ENCODE measurements around the gene CARD11. TPM values are rescaled to one million over a fixed set of nuclear protein-coding genes. Genes with fewer than 3 reads are reported as not detected.

Gene CARD11
- total RNA-seq, result 10 to 100 TPM; 71.5 to 87.6 (median 87.5) TPM

DNA sequence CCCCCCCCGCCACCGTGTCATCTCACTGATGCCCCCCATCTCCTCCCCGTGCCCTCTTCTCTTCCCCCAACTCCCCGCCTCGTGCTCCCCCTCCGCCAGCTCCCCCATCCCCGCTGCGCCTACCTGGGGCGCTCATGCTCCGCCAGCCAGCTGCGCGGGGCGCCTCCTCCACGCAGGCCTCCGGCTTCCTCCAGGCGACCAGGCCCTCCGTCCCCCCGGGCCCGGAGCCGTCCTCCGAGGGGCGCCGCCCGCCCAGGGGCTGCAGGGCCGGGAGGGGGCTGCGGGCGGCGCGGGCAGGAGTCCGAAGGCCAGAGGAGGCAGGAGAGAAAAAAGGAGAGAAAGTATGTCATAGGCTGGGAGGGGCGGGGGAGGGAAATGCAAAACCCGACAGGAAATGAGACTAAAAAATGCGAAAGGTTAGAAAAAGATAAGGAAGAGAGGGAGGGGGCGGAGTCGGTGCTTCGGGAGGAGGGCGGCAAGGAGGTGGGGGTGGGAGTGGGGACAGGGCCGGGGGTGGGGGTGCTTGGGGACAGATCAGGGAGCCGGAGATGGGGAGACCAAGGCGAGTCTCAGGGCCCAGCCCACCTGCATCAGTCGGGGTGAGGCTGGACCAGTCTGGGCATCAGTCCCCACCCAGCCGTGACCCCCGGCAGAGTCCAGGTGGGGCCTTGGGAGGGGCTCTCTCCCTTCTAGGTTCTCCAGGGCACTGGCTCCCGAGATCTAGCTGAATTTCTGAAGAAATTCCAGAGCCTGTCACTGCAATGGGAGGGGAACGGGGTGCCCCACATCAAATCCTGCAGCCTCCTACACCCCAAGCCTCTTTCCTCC is at the start of gene CARD11:
Gene CARD11 (minus strand): TSS at position 324 of the 828 bp plus-strand sequence. CDS start 85,361 bp downstream, outside the sequence.
- ATAC-seq (peak; percentile 57 to 62), DNase-seq (peak; percentile 48)
- Mint-ChIP-seq H3K4me3 (peak within 1 kb of the TSS; percentile 92), H3K9me3 (no peaks in the 10 kb centered on the region), H3K27me3 (ENCODE audit: low read depth) (no peaks in the 10 kb centered on the region), H3K36me3 (ENCODE audit: insufficient read depth) (peaks cover 20% of the 10 kb centered on the region), H3K4me1 (ENCODE audit: low read depth) (peaks cover 45% of the 10 kb centered on the region)

DNA sequence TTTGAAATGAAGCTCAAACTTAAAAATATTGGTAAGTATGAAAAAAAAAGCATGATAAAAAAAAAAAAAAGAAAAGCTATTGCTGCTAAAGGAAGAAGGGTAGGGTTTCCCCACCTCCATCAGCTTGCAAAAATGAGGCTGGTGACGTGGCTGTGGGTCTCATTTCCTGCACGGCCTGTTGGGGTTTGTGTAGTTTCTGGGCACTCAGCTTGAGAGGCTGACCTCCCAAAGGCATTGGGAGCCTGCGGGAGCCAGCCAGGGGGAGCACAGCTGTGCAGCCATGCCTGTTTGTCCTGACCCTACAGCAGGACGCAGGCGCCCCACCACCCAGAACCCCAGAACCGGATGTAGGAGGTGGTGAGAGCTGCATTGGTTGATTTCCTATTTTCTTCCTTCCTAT is 48.8 kb upstream of the CARD11 start:
- Mint-ChIP-seq H3K36me3 (ENCODE audit: insufficient read depth) (no peaks in the 10 kb centered on the region), H3K27me3 (ENCODE audit: low read depth) (no peaks in the 10 kb centered on the region), H3K4me1 (ENCODE audit: low read depth) (peaks cover 73% of the 10 kb centered on the region), H3K9me3 (no peaks in the 10 kb centered on the region), H3K4me3 (peak overlapping the region; percentile 24)
- peak; percentile 81 to 87 for ATAC-seq
- peak; percentile 57 for DNase-seq

DNA sequence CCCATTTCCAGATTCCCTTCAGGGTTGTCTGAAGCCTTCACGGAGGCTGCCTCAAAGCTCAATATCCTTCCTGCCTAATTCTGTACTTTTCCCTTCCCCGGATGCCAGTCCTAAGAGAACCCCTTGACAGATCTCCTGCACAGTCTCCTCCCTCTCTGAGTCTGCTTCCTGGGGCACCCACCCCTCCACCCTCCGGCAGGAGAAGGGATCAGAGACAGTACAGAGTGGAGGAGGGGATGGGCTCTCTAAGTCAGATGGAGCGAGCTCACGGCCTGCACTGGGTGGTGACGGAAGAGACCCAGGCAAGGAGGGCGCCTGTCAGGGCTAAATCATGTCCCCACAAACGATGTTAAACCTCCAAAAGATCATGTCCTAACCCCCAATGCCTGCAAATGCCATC is 48.0 kb upstream of the CARD11 start:
- Mint-ChIP-seq H3K9me3 (no peaks in the 10 kb centered on the region), H3K36me3 (ENCODE audit: insufficient read depth) (no peaks in the 10 kb centered on the region), H3K4me1 (ENCODE audit: low read depth) (peaks cover 67% of the 10 kb centered on the region), H3K27me3 (ENCODE audit: low read depth) (no peaks in the 10 kb centered on the region), H3K4me3 (no peak overlapping the region)
- ATAC-seq (no peak), DNase-seq (no peak)

DNA sequence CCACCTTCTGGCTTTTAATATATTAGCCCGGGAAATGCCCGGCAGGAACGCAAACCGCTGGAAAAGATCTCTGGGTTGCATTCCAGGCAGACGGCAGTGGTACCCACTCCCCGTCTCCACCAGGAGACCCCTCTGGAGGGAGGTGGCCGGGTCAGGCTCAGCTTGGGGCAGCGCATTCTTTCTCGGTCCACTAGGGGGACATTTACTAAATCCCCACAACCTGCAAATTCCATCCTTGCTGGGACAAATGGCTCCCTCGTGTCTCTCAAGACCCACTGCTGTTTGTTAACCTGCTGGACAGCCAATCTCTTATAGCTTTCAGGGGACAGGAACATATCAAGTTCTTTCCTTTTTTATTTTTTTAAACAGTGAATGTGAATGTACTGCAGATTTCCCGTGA is 45.8 kb upstream of the CARD11 start:
- Mint-ChIP-seq H3K4me1 (ENCODE audit: low read depth) (peaks cover 48% of the 10 kb centered on the region), H3K4me3 (no peak overlapping the region), H3K27me3 (ENCODE audit: low read depth) (no peaks in the 10 kb centered on the region), H3K9me3 (no peaks in the 10 kb centered on the region), H3K36me3 (ENCODE audit: insufficient read depth) (no peaks in the 10 kb centered on the region)
- DNase-seq (no peak), ATAC-seq (no peak)

DNA sequence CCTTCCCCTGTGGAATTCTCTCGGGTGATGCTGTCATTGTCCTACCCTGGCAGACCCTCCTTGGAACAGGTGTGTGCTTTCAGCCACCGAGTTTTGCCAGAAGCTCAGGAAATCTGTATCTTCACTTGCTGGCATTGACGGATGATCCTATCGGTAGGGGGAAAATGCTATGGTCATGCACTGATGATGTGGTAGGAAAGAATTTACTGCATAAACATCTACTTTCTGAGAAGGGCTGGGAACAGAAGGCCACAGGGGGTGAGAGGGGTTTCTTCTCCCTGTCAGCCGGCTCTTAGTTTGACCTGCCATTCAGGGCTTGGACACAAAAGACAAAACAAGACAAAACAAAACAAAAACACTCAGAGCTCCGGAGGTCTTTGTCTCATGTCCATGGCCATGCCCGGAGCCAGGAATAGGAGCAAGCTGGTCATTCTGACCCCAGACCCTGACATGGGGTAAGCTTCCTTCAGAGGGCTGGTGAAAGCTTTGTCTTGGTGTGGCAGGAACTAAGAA is 43.6 kb upstream of the CARD11 start:
- no peak for ATAC-seq
- no peak for DNase-seq
- Mint-ChIP-seq H3K27me3 (ENCODE audit: low read depth) (no peaks in the 10 kb centered on the region), H3K4me1 (ENCODE audit: low read depth) (peaks cover 28% of the 10 kb centered on the region), H3K36me3 (ENCODE audit: insufficient read depth) (no peaks in the 10 kb centered on the region), H3K9me3 (no peaks in the 10 kb centered on the region), H3K4me3 (no peak overlapping the region)

DNA sequence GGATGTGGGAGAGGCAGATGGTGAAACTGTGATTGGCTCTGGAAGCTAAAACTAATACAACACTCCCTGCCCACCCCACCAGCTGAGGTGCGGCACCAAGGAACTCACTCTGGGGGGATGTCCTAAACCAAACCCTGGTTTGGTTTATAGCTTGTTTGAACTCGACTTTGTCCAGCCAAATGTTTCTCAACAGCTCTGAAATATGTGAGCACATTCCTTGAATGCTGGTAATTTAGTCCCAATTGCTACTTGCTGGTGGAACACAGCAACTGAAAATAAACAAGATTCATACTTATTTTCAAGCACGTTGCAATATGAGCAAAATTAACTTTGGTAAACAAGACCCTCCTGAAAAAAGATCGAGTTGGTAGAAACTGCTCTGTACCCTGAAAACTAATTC is 39.7 kb upstream of the CARD11 start:
- Mint-ChIP-seq H3K4me1 (ENCODE audit: low read depth) (no peaks in the 10 kb centered on the region), H3K4me3 (no peak overlapping the region), H3K9me3 (no peaks in the 10 kb centered on the region), H3K36me3 (ENCODE audit: insufficient read depth) (no peaks in the 10 kb centered on the region), H3K27me3 (ENCODE audit: low read depth) (no peaks in the 10 kb centered on the region)
- ATAC-seq, result no peak
- DNase-seq, result no peak

DNA sequence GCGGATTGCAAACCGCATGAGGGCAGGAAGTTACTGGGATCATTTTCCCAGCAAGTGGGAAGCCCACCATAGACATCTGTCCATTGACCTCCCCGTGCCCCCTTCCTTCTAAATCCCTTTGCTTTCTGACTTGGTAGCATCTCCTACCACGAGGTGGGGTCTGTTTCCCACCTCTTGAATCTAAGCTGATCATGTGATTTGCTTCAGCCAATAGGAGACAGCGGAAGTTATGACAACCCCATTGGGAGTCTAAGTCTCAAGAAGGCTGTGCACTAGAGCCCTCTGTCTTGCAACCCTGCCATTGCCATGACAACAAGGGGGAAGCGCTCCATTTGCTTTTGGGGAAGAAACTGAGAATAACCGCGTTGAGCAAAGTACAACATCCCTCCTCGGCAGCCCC is 39.2 kb upstream of the CARD11 start:
- no peaks in the 10 kb centered on the region for H3K9me3 Mint-ChIP-seq
- H3K4me1 Mint-ChIP-seq (ENCODE audit: low read depth), result no peaks in the 10 kb centered on the region
- no peaks in the 10 kb centered on the region for H3K36me3 Mint-ChIP-seq (ENCODE audit: insufficient read depth)
- DNase-seq (no peak), ATAC-seq (no peak)
- H3K4me3 Mint-ChIP-seq, result no peak overlapping the region
- H3K27me3 Mint-ChIP-seq (ENCODE audit: low read depth), result no peaks in the 10 kb centered on the region

DNA sequence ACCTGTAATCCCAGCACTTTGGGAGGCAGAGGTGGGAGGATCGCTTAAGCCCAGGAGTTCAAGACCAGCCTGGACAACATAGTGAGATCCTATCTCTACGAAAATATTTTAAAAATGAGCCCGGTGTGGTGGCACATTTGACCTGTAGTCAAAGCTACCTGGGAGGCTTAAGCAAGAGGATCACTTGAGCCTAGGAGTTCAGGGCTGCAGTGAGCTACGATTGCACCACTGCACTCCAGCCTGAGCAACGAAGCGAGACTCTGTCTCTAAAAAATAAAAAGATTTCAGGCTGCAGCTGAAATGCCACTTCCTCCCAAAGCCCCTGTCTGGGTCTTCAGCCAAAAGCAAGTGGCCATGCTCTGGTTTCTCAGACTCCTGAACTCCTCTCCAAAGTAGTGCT is 38.7 kb upstream of the CARD11 start:
- H3K9me3 Mint-ChIP-seq, result no peaks in the 10 kb centered on the region
- H3K36me3 Mint-ChIP-seq (ENCODE audit: insufficient read depth), result no peaks in the 10 kb centered on the region
- no peak overlapping the region for H3K4me3 Mint-ChIP-seq
- DNase-seq (no peak), ATAC-seq (no peak)
- no peaks in the 10 kb centered on the region for H3K4me1 Mint-ChIP-seq (ENCODE audit: low read depth)
- H3K27me3 Mint-ChIP-seq (ENCODE audit: low read depth), result no peaks in the 10 kb centered on the region

DNA sequence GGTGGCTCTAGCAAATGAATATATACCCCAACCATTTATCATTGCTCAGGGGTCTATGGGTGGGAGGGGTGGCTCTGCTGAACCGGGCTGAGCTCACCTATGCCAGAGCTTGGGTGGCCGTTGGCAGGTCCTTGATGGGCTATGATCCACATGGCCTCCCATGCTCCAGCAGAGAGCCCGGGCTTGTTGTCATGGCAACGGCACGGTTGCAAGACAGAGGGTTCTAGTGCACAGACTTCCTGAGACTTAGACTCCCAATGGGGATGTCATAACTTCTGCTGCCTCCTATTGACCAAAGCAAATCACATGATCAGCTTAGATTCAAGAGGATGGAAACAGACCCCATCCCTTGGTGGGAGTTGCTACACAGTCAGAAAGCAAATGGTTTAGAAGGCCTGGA is 36.4 kb upstream of the CARD11 start:
- no peaks in the 10 kb centered on the region for H3K9me3 Mint-ChIP-seq
- no peaks in the 10 kb centered on the region for H3K4me1 Mint-ChIP-seq (ENCODE audit: low read depth)
- H3K36me3 Mint-ChIP-seq (ENCODE audit: insufficient read depth), result no peaks in the 10 kb centered on the region
- no peak for ATAC-seq
- no peak overlapping the region for H3K4me3 Mint-ChIP-seq
- H3K27me3 Mint-ChIP-seq (ENCODE audit: low read depth), result no peaks in the 10 kb centered on the region
- DNase-seq, result no peak

DNA sequence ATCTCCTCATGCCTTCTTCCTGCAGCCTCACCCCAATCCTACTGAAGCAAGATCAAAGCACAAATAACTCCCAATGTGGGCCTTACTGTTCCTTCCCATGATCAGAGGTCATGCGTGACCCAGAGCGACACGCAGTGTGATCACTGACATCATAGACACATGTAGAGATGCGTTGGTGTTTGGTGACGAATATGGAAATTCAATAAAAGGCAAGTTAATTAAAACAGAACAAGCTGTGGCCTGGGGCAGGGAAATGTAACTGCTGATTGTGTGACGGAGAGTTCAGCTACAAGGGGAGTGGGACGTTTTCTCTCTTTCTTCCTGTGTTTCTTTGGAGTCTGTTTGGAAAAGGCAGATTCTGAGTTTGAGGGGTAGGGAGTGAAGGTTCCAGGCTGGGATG is 34.8 kb upstream of the CARD11 start:
- H3K9me3 Mint-ChIP-seq, result no peaks in the 10 kb centered on the region
- ATAC-seq (no peak), DNase-seq (no peak)
- no peaks in the 10 kb centered on the region for H3K36me3 Mint-ChIP-seq (ENCODE audit: insufficient read depth)
- peaks cover 3% of the 10 kb centered on the region for H3K4me1 Mint-ChIP-seq (ENCODE audit: low read depth)
- H3K4me3 Mint-ChIP-seq, result no peak overlapping the region
- H3K27me3 Mint-ChIP-seq (ENCODE audit: low read depth), result no peaks in the 10 kb centered on the region

DNA sequence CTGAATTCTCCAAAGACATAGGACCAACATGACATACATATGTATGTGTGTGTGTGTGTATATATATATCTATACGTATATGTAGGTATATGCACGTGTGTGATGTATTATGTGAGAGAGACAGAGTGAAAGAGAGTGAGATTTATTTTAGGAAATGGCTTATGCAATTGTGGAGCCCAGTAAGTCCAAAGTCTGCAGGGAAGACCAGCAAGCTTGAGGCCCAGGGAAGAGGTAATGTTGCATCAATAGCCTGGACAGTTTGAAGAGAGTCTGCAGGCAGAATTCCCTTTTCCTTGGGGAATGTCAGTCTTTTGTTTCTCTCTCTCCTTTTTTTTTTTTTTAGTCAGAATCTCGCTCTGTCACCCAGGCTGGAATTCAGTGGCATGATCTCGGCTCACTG is 33.0 kb upstream of the CARD11 start:
- DNase-seq (no peak), ATAC-seq (no peak)
- H3K4me1 Mint-ChIP-seq (ENCODE audit: low read depth), result peaks cover 5% of the 10 kb centered on the region
- no peaks in the 10 kb centered on the region for H3K36me3 Mint-ChIP-seq (ENCODE audit: insufficient read depth)
- H3K4me3 Mint-ChIP-seq, result no peak overlapping the region
- H3K9me3 Mint-ChIP-seq, result no peaks in the 10 kb centered on the region
- H3K27me3 Mint-ChIP-seq (ENCODE audit: low read depth), result no peaks in the 10 kb centered on the region

DNA sequence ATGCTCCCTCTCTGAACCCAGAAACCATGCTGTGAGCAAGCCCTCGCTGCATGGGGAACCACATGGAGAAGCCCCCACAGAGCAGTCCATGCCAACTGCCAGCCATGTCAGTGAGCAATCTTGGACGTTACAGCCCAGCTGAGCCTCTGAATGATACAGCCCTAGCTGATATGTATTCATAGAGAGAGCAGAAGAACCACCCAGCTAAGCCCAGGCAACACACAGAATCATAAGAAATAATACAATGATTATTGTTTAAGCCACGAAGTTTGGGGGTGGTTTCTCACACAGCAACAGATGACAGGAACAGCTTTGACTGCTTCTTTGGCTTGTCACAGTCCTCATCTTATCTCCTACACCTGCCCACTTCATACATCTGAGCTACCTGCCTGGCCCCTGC is 32.5 kb upstream of the CARD11 start:
- H3K27me3 Mint-ChIP-seq (ENCODE audit: low read depth), result no peaks in the 10 kb centered on the region
- peaks cover 5% of the 10 kb centered on the region for H3K4me1 Mint-ChIP-seq (ENCODE audit: low read depth)
- DNase-seq (no peak), ATAC-seq (no peak)
- H3K36me3 Mint-ChIP-seq (ENCODE audit: insufficient read depth), result peaks cover 3% of the 10 kb centered on the region
- peaks cover 4% of the 10 kb centered on the region for H3K9me3 Mint-ChIP-seq
- H3K4me3 Mint-ChIP-seq, result no peak overlapping the region

DNA sequence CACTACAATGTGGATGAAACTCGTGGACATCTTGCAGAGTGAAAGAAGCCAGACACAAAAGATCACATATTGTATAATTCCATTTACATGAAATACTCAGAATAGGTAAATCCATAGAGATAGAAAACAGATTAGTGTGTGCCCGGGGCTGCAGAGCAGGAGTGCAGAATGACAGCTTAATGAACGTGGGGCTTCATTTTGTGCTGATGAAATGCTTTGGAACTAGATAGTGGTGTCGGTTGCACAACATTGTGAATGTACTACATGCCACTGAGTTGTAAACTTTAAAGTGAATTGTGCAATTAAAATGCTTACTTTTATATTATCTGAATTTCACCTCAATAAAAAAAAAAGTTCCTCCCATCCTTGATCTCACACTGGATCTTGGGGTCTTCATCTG is 31.8 kb upstream of the CARD11 start:
- DNase-seq, result no peak
- Mint-ChIP-seq H3K4me3 (no peak overlapping the region), H3K36me3 (ENCODE audit: insufficient read depth) (peaks cover 4% of the 10 kb centered on the region), H3K9me3 (peaks cover 11% of the 10 kb centered on the region), H3K4me1 (ENCODE audit: low read depth) (peaks cover 11% of the 10 kb centered on the region), H3K27me3 (ENCODE audit: low read depth) (no peaks in the 10 kb centered on the region)
- ATAC-seq, result no peak

DNA sequence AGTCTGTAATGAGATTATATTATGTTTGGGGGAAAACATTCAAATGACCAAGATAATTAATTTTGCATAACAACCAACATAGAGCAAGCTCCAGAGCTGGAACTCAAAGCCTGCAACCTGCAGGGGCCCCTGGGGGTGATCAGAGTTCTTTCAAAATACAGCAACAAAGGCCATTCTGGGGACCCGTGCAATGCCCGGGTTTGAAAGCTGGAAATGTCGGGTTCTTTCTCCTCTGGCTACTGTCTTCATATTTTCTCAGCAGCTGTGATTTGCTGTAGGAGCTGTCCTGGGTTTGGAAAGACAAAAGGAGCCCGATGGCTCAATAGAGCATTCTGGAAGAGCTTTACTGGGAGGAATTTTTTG is 30.8 kb upstream of the CARD11 start:
- no peak overlapping the region for H3K4me3 Mint-ChIP-seq
- ATAC-seq (no peak), DNase-seq (no peak)
- H3K27me3 Mint-ChIP-seq (ENCODE audit: low read depth), result no peaks in the 10 kb centered on the region
- peaks cover 17% of the 10 kb centered on the region for H3K9me3 Mint-ChIP-seq
- H3K36me3 Mint-ChIP-seq (ENCODE audit: insufficient read depth), result peaks cover 4% of the 10 kb centered on the region
- peaks cover 21% of the 10 kb centered on the region for H3K4me1 Mint-ChIP-seq (ENCODE audit: low read depth)

DNA sequence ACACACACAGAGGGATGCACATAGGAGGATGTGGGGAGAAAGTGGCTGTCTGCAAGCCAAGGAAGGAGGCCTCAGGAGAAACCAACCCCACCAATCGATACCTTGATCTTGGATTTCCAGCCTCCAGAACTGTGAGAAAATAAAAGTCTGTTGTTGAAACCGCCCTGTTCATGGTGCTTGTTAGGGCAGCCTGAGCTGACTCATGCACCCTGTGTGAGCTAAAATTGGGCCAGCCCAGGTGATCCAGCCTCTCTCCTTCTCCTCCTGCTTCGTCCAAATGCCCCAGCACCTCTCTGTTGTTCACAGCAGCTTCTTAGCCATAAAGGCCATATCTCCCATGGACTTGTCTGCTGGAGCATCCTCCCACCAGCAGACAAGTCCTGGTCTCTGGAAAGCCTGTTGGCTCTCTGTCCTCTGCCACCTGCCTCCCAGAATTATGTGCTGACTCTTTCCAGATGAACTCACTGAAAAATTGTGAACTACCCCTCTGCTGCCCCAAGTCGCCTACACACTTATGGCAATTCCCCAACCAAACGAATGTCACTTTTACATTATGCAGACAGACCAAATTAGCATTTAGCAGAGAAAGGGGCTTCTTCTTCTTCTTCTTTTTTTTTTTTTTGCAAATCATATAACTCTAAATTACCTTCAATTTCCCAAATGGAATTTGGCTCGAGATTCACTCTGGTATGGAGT is 30.2 kb upstream of the CARD11 start:
- Mint-ChIP-seq H3K9me3 (peaks cover 17% of the 10 kb centered on the region), H3K36me3 (ENCODE audit: insufficient read depth) (peaks cover 4% of the 10 kb centered on the region), H3K27me3 (ENCODE audit: low read depth) (no peaks in the 10 kb centered on the region), H3K4me1 (ENCODE audit: low read depth) (peaks cover 26% of the 10 kb centered on the region), H3K4me3 (no peak overlapping the region)
- no peak for DNase-seq
- ATAC-seq, result no peak
